ENCODE data around the gene KDM7A. TPM values are rescaled to one million over a fixed set of nuclear protein-coding genes. Genes with fewer than 3 reads are reported as not detected.
"Not testable (repeated sequence)": the region's sequence is repeated elsewhere in the genome, so short reads cannot be mapped to it uniquely, and the experiment has no call there.

The KDM7A gene
- total RNA-seq, 2 donors from 2014 or later = 31.8 to 33.4 TPM

GRCh38 chr7:140175221-140176121, 1.3 kb downstream of the KDM7A start:
- DNase-seq (peak; percentile 92), ATAC-seq (peak; percentile 66)
- intact Hi-C loops (cut with DNase I, micrococcal nuclease) = loop anchor here in 1 of 2 donors (10.0 kb wide), 1 partner anchor 59 kb away; no protein-coding TSS in a partner anchor

GRCh38 chr7:140174217-140174616, 2.6 kb downstream of the KDM7A start:
- intact Hi-C loops (cut with DNase I, micrococcal nuclease) = loop anchor here in 1 of 2 donors (5.0 to 10.0 kb wide), 2 partner anchors 61 to 153 kb away; no protein-coding TSS in a partner anchor
- ATAC-seq (no peak), DNase-seq (no peak)

GRCh38 chr7:140170375-140170774, 6.4 kb downstream of the KDM7A start:
- ATAC-seq (no peak), DNase-seq (no peak)
- intact Hi-C loops (cut with DNase I, micrococcal nuclease) = loop anchor here in 1 of 2 donors (5.0 to 10.0 kb wide), 2 partner anchors 64 to 157 kb away; no protein-coding TSS in a partner anchor

GRCh38 chr7:140168816-140169215, 8.0 kb downstream of the KDM7A start:
- no peak for DNase-seq
- ATAC-seq = no peak
- intact Hi-C loops (cut with DNase I, micrococcal nuclease) = no loop called here

- DNase-seq = no peak
- peak; percentile 24 for ATAC-seq
- intact Hi-C loops (cut with DNase I, micrococcal nuclease) = no loop called here
These were observed 11.4 kb downstream of the KDM7A start for GRCh38 chr7:140165422-140165821.

- intact Hi-C loops (cut with DNase I, micrococcal nuclease); ATAC-seq; DNase-seq: not testable (repeated sequence)
These were observed 14.7 kb downstream of the KDM7A start for GRCh38 chr7:140162081-140162480.

GRCh38 chr7:140161047-140161446, 15.7 kb downstream of the KDM7A start:
- DNase-seq = no peak
- peak; percentile 52 for ATAC-seq
- intact Hi-C loops (cut with DNase I, micrococcal nuclease) = no loop called here

GRCh38 chr7:140160308-140160707, 16.5 kb downstream of the KDM7A start:
- ATAC-seq (peak; percentile 57), DNase-seq (no peak)
- intact Hi-C loops (cut with DNase I, micrococcal nuclease) = no loop called here

- DNase-seq = no peak
- no peak for ATAC-seq
- intact Hi-C loops (cut with DNase I, micrococcal nuclease) = no loop called here
These were observed 17.3 kb downstream of the KDM7A start for GRCh38 chr7:140159497-140159896.

- ATAC-seq = peak; percentile 30
- DNase-seq = no peak
- intact Hi-C loops (cut with DNase I, micrococcal nuclease) = no loop called here
These were observed 20.2 kb downstream of the KDM7A start for GRCh38 chr7:140156460-140157080.

GRCh38 chr7:140155428-140155827, 21.4 kb downstream of the KDM7A start:
- no peak for ATAC-seq
- intact Hi-C loops (cut with DNase I, micrococcal nuclease) = no loop called here
- DNase-seq = no peak

- intact Hi-C loops (cut with DNase I, micrococcal nuclease) = no loop called here
- no peak for ATAC-seq
- DNase-seq = no peak
These were observed 23.1 kb downstream of the KDM7A start for GRCh38 chr7:140153666-140154161.

GRCh38 chr7:140146574-140146973, 30.2 kb downstream of the KDM7A start:
- intact Hi-C loops (cut with DNase I, micrococcal nuclease) = no loop called here
- DNase-seq (no peak), ATAC-seq (no peak)

- no peak for DNase-seq
- no peak for ATAC-seq
These were observed 31.1 kb downstream of the KDM7A start for GRCh38 chr7:140145709-140146108.

GRCh38 chr7:140144821-140145220, 32.0 kb downstream of the KDM7A start:
- DNase-seq (no peak), ATAC-seq (peak; percentile 20)
- intact Hi-C loops (cut with DNase I, micrococcal nuclease) = no loop called here

More at GRCh38 chr7:140145709-140146108, 31.1 kb downstream of the KDM7A start:
- intact Hi-C loops (cut with DNase I, micrococcal nuclease) = no loop called here

GRCh38 chr7:140143997-140144396, 32.8 kb downstream of the KDM7A start:
- no peak for ATAC-seq
- no peak for DNase-seq
- intact Hi-C loops (cut with DNase I, micrococcal nuclease) = no loop called here

GRCh38 chr7:140142031-140142430, 34.8 kb downstream of the KDM7A start:
- intact Hi-C loops (cut with DNase I, micrococcal nuclease) = no loop called here
- peak; percentile 81 for ATAC-seq
- DNase-seq = no peak

GRCh38 chr7:140141256-140141655, 35.5 kb downstream of the KDM7A start:
- ATAC-seq = no peak
- DNase-seq = no peak
- intact Hi-C loops (cut with DNase I, micrococcal nuclease) = no loop called here

- ATAC-seq = peak; percentile 28
- DNase-seq = no peak
- intact Hi-C loops (cut with DNase I, micrococcal nuclease) = no loop called here
These were observed 39.7 kb downstream of the KDM7A start for GRCh38 chr7:140137078-140137477.

GRCh38 chr7:140136073-140136472, 40.7 kb downstream of the KDM7A start:
- ATAC-seq = peak; percentile 26
- DNase-seq = no peak
- intact Hi-C loops (cut with DNase I, micrococcal nuclease) = no loop called here

Measured in left colon (tissue), 2 donors.